ENCODE measurements around the gene ATP1B1. TPM values are rescaled to one million over a fixed set of nuclear protein-coding genes. Genes with fewer than 3 reads are reported as not detected.

Gene ATP1B1
- total RNA-seq, 1 experiment from 2014 or later, result 20.2 TPM

DNA sequence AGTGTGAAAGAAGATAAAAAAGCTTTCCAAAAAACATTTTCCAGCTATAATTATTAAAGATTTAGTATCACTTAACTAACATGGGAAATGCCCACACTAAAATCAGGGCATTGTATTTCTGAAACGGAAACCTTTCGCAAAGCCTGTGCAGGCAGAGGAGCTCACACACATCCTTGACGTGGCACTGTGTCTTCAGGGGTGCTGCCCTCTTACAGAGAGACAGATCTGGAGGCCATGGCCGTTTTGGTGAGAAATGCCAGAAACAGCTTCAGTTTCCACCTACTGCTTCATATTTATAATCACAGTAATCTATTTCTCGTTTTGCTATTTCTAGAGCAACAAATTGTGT, 26.7 kb downstream of the ATP1B1 start:
- H3K4me3 ChIP-seq (ENCODE audit: low read depth, low read length, poor library complexity, severe bottlenecking), result no peak overlapping the region
- intact Hi-C loops (cut with micrococcal nuclease; ENCODE audit: unreplicated experiment), result loop anchor here (10.0 kb wide), 2 partner anchors 212 to 498 kb away; no protein-coding TSS in a partner anchor
- BruUV-seq (replicated peaks), result no TSS peak
- H3K36me3 ChIP-seq (ENCODE audit: insufficient read depth, low read length, poor library complexity, severe bottlenecking), result no peaks in the 10 kb centered on the region
- no peaks in the 10 kb centered on the region for H3K9me3 ChIP-seq (ENCODE audit: low read depth, low read length, poor library complexity, severe bottlenecking)
- ChIA-PET POLR2A (ENCODE audit: low non-redundant PET) (interaction anchor here (0.7 kb wide), 1 partner anchor 523 kb away, joined by 4 read pairs; no protein-coding TSS in a partner anchor), CTCF (no interaction called here)
- no peaks in the 10 kb centered on the region for H3K4me1 ChIP-seq (ENCODE audit: insufficient read depth, low read length, poor library complexity, severe bottlenecking)
- no peak overlapping the region for H3K27ac ChIP-seq (ENCODE audit: low read depth, low read length, poor library complexity, severe bottlenecking)
- H3K27me3 ChIP-seq (replicated peaks; ENCODE audit: insufficient read depth, low read depth, low read length, poor library complexity), result no peaks in the 10 kb centered on the region
- DNase-seq (ENCODE audit: low spot score), result no peak
- no peak for TF ChIP-seq EZH2 (IDR thresholded peaks at IDR 0.05; ENCODE audit: borderline replicate concordance, low read depth, low read length, poor library complexity, severe bottlenecking)
- TF ChIP-seq, protein P1, sequence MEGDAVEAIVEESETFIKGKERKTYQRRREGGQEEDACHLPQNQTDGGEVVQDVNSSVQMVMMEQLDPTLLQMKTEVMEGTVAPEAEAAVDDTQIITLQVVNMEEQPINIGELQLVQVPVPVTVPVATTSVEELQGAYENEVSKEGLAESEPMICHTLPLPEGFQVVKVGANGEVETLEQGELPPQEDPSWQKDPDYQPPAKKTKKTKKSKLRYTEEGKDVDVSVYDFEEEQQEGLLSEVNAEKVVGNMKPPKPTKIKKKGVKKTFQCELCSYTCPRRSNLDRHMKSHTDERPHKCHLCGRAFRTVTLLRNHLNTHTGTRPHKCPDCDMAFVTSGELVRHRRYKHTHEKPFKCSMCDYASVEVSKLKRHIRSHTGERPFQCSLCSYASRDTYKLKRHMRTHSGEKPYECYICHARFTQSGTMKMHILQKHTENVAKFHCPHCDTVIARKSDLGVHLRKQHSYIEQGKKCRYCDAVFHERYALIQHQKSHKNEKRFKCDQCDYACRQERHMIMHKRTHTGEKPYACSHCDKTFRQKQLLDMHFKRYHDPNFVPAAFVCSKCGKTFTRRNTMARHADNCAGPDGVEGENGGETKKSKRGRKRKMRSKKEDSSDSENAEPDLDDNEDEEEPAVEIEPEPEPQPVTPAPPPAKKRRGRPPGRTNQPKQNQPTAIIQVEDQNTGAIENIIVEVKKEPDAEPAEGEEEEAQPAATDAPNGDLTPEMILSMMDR (conservative IDR thresholded peaks at IDR 0.05; ENCODE audit: low read depth, low read length), result no peak

DNA sequence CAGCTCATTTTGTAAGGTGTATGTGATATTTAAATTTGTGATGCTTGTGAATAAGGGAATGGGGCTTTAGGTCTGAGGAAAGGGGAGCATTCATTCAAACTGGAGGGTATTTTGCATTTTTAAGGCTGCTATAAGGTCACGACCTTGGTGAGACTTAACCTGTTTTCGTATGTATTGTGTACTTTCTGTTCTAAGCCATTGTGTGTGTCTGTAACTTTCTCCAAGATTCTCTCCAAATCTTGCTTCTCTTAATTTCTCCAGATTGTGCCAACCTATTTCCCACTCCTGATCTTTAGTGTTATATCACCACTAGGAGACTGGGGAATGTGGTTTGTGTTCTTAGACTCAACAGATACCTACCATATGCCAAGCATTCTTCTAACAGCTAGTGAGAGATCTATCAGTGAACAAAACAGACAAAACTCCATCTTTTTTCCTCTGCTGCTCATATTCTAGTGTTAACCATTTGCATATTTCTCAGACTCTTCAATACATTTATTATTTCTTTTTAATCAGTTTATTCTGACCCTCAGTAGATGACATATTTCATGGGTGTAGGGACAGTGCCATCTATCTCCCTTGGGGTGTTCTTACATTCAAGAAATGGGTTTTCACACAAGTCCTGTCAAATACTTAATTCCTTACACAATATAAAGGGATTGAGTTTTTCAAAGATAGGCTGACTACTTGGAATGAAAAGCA, 27.5 kb downstream of the ATP1B1 start:
- H3K4me1 ChIP-seq (ENCODE audit: insufficient read depth, low read length, poor library complexity, severe bottlenecking), result no peaks in the 10 kb centered on the region
- no TSS peak for BruUV-seq (replicated peaks)
- intact Hi-C loops (cut with micrococcal nuclease; ENCODE audit: unreplicated experiment), result loop anchor here (10.0 kb wide), 2 partner anchors 211 to 499 kb away; no protein-coding TSS in a partner anchor
- CTCF ChIA-PET, result no interaction called here
- POLR2A ChIA-PET (ENCODE audit: low non-redundant PET), result no interaction called here
- no peaks in the 10 kb centered on the region for H3K36me3 ChIP-seq (ENCODE audit: insufficient read depth, low read length, poor library complexity, severe bottlenecking)
- no peaks in the 10 kb centered on the region for H3K27me3 ChIP-seq (replicated peaks; ENCODE audit: insufficient read depth, low read depth, low read length, poor library complexity)
- no peak overlapping the region for H3K4me3 ChIP-seq (ENCODE audit: low read depth, low read length, poor library complexity, severe bottlenecking)
- TF ChIP-seq, protein P1 (conservative IDR thresholded peaks at IDR 0.05; ENCODE audit: low read depth, low read length), result no peak; the same call in 1 of the 2 replicates
- no peak for TF ChIP-seq EZH2 (IDR thresholded peaks at IDR 0.05; ENCODE audit: borderline replicate concordance, low read depth, low read length, poor library complexity, severe bottlenecking)
- DNase-seq (ENCODE audit: low spot score), result no peak
- no peaks in the 10 kb centered on the region for H3K9me3 ChIP-seq (ENCODE audit: low read depth, low read length, poor library complexity, severe bottlenecking)
- no peak overlapping the region for H3K27ac ChIP-seq (ENCODE audit: low read depth, low read length, poor library complexity, severe bottlenecking)

DNA sequence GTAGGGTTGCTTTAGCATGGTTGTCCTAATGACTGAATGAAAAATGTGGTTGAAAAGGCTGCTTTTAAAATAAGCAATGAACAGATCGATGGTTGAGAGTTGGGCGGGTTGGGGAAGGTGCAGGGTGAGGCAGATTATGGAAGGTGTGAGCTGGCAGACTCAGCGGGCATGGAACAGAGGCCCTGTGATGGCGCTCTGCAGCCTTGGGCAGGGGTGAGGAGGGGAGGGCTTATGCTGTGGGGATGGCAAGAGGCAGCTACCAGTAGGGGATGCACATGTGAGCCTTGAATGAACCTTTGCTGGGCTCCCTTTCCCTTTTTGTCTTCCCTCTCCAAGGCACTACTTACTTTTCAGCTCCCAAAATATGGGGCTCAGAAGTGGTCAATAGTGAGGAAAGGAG, 30.9 kb downstream of the ATP1B1 start:
- Histone ChIP-seq H3K36me3 (ENCODE audit: insufficient read depth, low read length, poor library complexity, severe bottlenecking) (no peaks in the 10 kb centered on the region), H3K4me3 (ENCODE audit: low read depth, low read length, poor library complexity, severe bottlenecking) (no peak overlapping the region), H3K4me1 (ENCODE audit: insufficient read depth, low read length, poor library complexity, severe bottlenecking) (no peaks in the 10 kb centered on the region), H3K9me3 (ENCODE audit: low read depth, low read length, poor library complexity, severe bottlenecking) (no peaks in the 10 kb centered on the region), H3K27ac (ENCODE audit: low read depth, low read length, poor library complexity, severe bottlenecking) (no peak overlapping the region), H3K27me3 (replicated peaks; ENCODE audit: insufficient read depth, low read depth, low read length, poor library complexity) (no peaks in the 10 kb centered on the region)
- CTCF ChIA-PET, result no interaction called here
- POLR2A ChIA-PET (ENCODE audit: low non-redundant PET), result no interaction called here
- intact Hi-C loops (cut with micrococcal nuclease; ENCODE audit: unreplicated experiment), result loop anchor here (10.0 kb wide), 2 partner anchors 207 to 503 kb away; no protein-coding TSS in a partner anchor
- TF ChIP-seq, protein P1 (conservative IDR thresholded peaks at IDR 0.05; ENCODE audit: low read depth, low read length), result no peak
- no peak for TF ChIP-seq EZH2 (IDR thresholded peaks at IDR 0.05; ENCODE audit: borderline replicate concordance, low read depth, low read length, poor library complexity, severe bottlenecking)
- DNase-seq (ENCODE audit: low spot score), result no peak
- no TSS peak for BruUV-seq (replicated peaks)

All from A673 (cell line).